Kidney epithelial cell (primary cell): ENCODE data around the gene ZBTB16. TPM values are rescaled to one million over a fixed set of nuclear protein-coding genes. Genes with fewer than 3 reads are reported as not detected.

Source experiments
- DNase-seq: peaks from one replicate; pipeline ENCODE4 v3.0.0-alpha.2; 2010; ENCODE audit warnings: low read depth
- H3K27me3 ChIP-seq: 2 replicates; pipeline ENCODE4 v1.6.0; 2011; ENCODE audit warnings: low read length; ENCODE audit not compliant: control insufficient read depth, insufficient read depth
- H3K36me3 ChIP-seq: 2 replicates; pipeline ENCODE4 v1.5.1; 2011; ENCODE audit warnings: low read length; ENCODE audit not compliant: control insufficient read depth, insufficient read depth
- H3K4me3 ChIP-seq: 2 replicates; pipeline ENCODE4 v1.5.1; 2011; ENCODE audit warnings: low read depth, mild to moderate bottlenecking, control low read depth, low read length
- total RNA-seq: library from RNA; depleted of rRNA; stranded (reverse); fragments of >200 nt; gene quantifications from 2 replicates; pipeline ENCODE4 v1.2.3, GENCODE V29; 2015
- TF ChIP-seq, protein P1 (sequence below): IDR thresholded peaks from 2 replicates; pipeline ENCODE4 v1.5.1; 2011; ENCODE audit warnings: mild to moderate bottlenecking, moderate library complexity, low read length, control low read depth, inconsistent platforms; ENCODE audit not compliant: insufficient read depth, poor library complexity, severe bottlenecking

The ZBTB16 gene
- total RNA-seq, 1 donor from 2014 or later, result 0.08 TPM

DNA sequence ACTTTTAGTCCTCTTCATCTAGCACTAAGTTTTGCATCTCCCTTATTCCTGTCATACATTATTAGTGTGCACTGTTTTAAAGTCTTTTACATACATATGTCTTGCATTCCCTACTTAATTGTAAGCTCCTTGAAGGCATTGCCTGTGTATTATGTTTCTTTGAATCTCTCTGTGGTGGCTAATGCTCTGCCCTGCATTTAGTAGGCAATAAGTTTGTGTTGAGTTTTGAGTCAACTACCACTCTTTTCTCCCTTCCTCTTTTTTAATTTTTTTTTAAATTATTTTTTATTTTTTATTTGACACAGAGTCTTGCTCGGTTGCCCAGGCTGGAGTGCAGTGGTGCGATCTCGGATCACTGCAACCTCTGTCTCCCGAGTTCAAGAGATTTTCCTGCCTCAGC lies 78.9 kb downstream of the ZBTB16 start:
- TF ChIP-seq, protein P1, sequence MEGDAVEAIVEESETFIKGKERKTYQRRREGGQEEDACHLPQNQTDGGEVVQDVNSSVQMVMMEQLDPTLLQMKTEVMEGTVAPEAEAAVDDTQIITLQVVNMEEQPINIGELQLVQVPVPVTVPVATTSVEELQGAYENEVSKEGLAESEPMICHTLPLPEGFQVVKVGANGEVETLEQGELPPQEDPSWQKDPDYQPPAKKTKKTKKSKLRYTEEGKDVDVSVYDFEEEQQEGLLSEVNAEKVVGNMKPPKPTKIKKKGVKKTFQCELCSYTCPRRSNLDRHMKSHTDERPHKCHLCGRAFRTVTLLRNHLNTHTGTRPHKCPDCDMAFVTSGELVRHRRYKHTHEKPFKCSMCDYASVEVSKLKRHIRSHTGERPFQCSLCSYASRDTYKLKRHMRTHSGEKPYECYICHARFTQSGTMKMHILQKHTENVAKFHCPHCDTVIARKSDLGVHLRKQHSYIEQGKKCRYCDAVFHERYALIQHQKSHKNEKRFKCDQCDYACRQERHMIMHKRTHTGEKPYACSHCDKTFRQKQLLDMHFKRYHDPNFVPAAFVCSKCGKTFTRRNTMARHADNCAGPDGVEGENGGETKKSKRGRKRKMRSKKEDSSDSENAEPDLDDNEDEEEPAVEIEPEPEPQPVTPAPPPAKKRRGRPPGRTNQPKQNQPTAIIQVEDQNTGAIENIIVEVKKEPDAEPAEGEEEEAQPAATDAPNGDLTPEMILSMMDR, result no peak
- Histone ChIP-seq H3K4me3 (no peak overlapping the region), H3K36me3 (no peaks in the 10 kb centered on the region), H3K27me3 (peaks cover 22% of the 10 kb centered on the region)
- DNase-seq, result no peak

DNA sequence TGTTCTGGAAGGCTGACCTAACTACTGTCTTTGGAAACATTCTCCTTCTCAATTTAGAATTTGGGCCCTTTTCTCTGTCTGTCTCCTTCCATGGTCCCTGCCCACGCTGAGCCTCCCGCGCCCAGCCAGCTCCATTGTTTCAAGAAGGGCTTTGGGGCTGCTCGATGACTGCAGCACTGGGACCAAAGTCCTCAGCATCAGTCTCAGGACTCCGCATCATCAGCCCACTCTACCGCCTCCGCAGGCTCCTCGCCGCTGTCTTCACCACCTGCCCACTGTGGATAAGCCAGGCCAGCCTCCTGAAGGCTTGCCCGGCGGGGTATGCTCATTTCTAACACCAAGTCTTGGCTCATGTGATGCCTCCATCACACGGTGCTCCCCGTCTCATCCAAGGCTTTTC lies 81.3 kb downstream of the ZBTB16 start:
- no peak for DNase-seq
- Histone ChIP-seq H3K27me3 (peaks cover 26% of the 10 kb centered on the region), H3K4me3 (no peak overlapping the region), H3K36me3 (no peaks in the 10 kb centered on the region)
- TF ChIP-seq, protein P1, result no peak

DNA sequence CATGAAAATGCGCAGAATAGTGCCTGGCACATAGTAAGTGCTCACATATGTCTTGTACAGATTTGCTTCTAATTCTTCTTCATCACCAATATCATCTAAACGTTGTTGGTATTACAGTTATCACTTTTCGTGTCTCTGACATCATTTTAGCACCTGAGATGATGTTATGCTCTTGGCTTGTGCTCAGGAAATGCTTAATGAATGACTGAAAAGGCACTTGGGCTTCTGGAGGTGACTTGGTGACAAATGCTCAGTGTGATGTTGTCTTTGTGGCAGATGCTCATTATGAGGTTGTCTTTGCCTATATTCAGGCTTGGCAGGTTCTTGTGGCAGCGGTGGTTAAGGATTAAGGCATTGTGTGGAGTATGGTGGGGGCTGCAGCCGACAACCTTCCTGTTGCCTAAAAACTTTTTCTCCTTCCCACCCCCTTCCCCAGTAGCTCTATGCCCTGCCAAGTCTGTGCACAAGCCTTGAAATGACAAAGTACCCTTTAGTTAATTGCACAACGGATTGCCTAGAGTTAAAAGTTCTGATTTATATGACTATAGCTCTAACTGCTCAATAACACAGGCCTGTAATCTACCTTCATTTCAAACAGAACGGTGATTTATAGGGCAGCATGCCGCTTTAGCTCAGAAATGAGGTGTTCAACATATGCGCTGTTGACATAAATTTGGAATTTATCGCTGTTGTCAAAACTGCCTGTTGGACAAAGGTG lies 82.5 kb downstream of the ZBTB16 start:
- H3K36me3 ChIP-seq, result no peaks in the 10 kb centered on the region
- TF ChIP-seq, protein P1, result no peak
- H3K27me3 ChIP-seq, result peaks cover 30% of the 10 kb centered on the region
- no peak overlapping the region for H3K4me3 ChIP-seq
- no peak for DNase-seq

DNA sequence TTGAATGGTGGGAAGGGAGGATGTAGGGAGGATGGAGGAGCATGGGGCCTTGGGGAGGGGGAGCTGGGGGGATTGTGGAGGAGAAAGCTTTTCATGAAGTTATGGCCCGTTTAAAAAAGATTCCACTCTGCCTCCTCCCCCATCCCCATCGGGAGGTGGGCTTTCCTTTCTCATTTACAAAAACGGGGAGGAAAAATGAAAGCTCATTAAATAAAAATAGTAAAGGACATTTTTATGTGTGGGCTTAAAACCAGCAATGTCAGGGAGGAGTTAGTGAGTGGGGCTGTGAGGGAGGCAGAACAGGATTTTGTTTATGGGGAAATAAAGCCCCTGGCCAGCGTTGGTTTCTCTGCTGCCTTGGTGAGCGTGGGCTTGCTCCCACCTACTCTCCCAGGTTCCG lies 83.2 kb downstream of the ZBTB16 start:
- Histone ChIP-seq H3K36me3 (no peaks in the 10 kb centered on the region), H3K27me3 (peaks cover 29% of the 10 kb centered on the region), H3K4me3 (no peak overlapping the region)
- TF ChIP-seq, protein P1, result no peak
- DNase-seq, result no peak

DNA sequence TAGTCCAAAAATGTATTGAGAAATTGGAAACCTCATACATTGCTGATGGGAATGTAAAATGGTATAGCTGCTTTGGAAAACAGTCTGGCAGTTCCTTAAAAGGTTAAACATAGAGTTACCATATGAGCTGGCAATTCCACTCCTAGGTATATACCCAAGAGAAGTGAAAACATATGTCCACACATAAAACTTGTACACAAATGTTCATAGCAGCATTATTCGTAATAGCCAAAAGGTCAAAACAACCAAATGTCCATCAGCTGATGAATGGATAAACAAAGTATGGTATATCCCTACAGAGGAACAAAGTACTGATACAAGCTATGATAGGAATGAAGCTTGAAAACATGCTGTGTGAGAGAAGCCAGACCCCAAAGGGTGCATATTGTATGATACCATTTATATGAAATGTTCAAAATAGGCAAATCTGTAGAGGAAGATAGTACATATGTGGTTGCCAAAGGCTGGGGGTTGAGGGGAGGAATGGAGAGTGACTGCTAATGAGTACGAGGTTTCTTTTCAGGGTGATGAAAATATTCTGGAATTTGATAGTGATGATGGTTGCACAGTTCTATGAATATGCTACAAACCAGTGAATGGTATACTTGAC lies 85.8 kb downstream of the ZBTB16 start:
- H3K4me3 ChIP-seq, result no peak overlapping the region
- H3K27me3 ChIP-seq, result peaks cover 26% of the 10 kb centered on the region
- no peaks in the 10 kb centered on the region for H3K36me3 ChIP-seq
- no peak for DNase-seq
- TF ChIP-seq, protein P1, result no peak
